Transverse colon (tissue), 4 donors: ENCODE results near the gene TRIB2.

Experiments used
- POLR2A ChIP-seq: fragments of 450-650 bp; IDR thresholded peaks from one replicate; pipeline ENCODE4 v1.6.1; 2016; ENCODE audit warnings: antibody characterized with exemption, mild to moderate bottlenecking, moderate library complexity
- POLR2AphosphoS5 ChIP-seq, 3 donors: sonication (generic); formaldehyde crosslinking; IDR thresholded peaks; one replicate each; pipeline ENCODE4 v1.6.1; 2016; ENCODE audit warnings: antibody characterized with exemption in 3 of 3
- TF ChIP-seq, protein P1 (sequence below), 5 experiments: fragments of 200-600 bp in 3 of 5; fragments of 450-650 bp in 2 of 5; sonication (generic) in 3 of 5; IDR thresholded peaks; 1 replicate in 2 of 5; 2 replicates in 3 of 5; pipeline ENCODE4 v1.5.1; 2016 to 2017; ENCODE audit warnings: antibody characterized with exemption in 5 of 5, inconsistent platforms in 3 of 5, mild to moderate bottlenecking in 2 of 5, moderate library complexity in 1 of 5

GRCh38 chr2:12791906-12792305 lies 75.2 kb downstream of the TRIB2 start:
- TF ChIP-seq POLR2AphosphoS5 (IDR thresholded peaks at IDR 0.05), result no peak
- TF ChIP-seq, protein P1, sequence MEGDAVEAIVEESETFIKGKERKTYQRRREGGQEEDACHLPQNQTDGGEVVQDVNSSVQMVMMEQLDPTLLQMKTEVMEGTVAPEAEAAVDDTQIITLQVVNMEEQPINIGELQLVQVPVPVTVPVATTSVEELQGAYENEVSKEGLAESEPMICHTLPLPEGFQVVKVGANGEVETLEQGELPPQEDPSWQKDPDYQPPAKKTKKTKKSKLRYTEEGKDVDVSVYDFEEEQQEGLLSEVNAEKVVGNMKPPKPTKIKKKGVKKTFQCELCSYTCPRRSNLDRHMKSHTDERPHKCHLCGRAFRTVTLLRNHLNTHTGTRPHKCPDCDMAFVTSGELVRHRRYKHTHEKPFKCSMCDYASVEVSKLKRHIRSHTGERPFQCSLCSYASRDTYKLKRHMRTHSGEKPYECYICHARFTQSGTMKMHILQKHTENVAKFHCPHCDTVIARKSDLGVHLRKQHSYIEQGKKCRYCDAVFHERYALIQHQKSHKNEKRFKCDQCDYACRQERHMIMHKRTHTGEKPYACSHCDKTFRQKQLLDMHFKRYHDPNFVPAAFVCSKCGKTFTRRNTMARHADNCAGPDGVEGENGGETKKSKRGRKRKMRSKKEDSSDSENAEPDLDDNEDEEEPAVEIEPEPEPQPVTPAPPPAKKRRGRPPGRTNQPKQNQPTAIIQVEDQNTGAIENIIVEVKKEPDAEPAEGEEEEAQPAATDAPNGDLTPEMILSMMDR (IDR thresholded peaks at IDR 0.05), result no peak
- TF ChIP-seq POLR2A, result no peak
